ENCODE data around the gene RAB11FIP4.

Gene RAB11FIP4

DNA sequence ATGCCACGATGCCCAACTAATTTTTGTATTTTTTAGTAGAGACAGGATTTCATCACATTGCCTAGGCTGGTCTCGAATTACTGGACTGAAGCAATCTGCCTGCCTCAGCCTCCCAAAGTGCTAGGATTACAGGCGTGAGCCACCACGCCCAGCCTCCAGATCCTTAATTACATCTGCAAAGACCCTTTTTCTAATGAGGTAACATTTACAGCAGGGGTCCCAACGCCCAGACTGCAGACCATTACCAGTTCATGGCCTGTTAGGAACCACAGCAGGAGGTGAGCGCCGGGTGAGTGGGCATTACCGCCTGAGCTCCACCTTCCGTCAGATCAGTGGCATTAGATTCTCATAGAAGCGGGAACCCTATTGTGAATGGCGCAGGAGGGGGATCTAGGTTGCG is 4.0 kb upstream of the RAB11FIP4 start:
- no peak for DNase-seq

DNA sequence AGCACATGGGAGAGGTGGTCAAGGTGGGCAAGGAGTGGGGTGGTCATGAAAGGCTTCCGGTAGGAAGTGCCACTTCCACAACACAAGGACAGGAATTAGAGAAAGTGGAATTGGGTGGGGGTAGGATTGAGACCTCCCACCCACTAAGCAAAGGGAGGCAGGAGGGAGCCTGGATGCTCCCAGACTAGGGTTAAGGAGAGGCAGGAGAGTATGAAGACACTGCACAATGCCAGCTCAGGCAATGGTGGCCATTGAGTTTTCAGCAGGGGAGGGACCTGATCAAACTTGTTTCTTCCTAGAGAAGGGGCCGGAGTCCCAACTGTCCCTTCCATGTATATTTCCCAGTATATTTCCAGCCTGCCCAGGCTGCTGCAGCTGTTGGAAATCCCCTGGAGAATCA is 3.1 kb upstream of the RAB11FIP4 start:
- DNase-seq = no peak

DNA sequence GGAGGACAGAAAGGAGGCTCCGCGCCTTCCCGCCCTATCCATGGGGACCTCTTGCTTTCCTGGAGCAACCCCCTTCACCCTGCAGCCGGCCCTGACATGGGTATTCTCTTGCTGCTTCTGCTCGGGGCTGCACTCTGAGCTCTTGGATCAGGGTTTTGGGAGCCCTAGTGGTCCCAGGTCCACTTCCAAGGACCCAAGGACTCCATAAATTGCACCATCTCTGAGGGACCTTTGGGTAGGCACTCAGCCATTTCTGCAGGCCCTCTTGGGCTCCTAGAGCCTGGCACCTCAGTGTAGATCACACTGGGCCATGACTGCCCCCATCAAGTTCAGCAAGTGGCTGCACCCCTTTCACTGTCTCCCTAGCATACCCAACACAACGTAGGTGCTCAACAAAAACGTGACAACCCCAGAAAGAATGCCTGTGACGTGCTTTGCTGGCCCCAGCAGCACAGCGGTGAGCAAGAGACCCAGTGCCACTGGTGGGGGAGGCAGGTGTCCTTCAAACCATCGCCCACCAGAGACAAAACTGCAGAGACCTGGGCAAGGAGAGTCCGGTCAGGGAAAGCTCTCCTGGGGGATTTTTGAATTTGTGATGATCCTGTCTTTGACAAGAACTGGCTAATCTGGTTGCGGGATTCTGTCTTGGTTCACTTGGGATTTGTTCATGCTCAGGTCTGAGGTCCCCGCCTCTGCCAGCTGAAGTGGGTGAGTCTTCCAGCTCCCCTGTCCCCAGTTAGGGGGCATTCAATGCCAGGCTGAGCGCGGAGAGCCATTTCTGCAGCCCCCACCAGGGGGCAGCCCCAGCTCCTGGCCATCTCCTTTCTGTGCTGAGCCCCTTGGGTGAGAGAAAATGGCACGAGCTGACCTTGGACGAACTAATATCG is 2.5 kb upstream of the RAB11FIP4 start:
- DNase-seq = peak; percentile 45

DNA sequence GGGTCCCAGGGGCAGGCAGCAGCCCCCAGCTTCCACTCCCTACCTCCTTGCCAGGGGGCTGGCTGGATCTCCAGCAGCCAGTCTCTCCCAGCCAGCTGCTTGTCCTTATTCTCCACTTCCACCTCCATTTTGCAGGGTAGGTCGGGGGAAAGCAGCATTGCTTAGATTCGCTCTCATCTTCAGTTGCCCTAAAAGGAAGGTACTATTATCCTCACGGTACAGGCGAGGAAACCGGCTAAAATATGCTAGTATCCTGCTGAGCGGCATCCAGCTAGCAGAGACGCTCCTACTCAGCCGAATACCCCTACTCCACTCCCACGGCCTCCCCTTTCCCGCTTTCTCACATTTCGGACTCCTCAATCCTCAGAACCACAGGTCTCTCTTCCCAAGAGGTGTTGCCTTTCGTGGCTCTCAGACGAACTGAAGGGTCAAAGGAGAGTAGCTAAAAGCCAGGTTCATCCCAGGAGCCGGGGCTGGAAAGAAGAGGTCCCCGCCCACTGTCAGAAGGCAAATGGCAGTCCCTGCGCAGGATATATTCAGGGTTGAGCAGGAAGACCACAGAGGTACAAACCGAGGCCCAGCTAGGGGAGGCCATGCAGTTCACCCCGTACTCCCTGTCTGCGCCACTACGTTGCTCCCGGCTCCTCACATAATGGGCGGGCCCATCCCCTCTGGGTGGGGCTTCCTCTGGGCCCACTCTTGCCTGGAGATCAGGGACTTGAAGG is 1.7 kb upstream of the RAB11FIP4 start:
- DNase-seq = no peak

DNA sequence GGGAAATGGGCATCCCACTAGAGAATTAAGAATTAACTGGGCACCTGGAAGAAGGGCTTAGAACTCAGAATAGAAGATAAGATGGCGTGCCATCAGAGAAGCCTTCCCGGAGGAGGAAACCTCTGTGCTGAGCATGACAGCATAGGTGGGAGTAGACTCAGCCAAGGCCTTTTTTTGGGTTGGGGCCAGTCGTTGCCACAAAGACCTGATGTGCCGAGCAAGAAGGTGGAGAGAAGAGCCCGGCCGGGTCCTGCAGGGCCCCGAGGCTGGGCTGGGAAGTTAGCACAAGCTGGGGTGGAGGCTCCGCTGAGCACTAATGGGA is 1.1 kb upstream of the RAB11FIP4 start:
- no peak for DNase-seq

DNA sequence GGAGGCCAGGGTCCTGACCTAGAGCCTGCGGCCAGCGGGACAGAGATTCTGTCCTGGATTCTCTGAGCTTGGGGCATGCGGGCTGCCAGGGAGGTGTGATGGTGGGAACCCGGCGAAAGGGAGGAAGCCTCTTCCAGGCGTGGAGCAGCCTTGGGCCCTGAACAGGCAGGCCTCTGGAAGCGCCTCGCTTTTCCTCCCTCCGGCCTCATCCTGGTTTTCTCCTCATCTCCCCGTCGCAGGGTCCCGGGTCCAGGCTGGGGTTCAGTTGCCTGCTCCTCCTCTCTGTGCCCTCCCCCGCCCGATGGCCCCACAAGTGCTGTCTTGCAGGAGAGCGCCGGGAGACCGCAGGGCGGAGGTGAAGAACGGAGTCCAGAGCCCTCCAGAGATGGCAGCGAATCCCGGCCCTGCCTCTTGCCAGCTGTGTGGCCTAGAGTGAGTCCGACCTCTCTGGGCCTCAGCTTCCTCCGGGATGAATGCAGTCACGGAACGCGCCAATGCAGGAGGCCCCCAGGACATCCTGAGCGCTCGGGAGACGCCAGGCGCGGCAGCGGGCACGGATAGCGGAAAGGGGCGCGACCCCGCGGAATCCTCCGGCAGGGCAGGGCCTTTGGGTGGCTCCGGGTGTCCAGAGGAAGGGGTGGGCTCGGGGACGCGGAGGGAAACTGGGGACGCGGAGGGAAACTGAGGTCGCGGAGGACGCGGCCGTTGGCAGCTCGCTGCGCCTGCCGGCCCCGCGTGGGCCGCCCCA is 553 bp upstream of the RAB11FIP4 start:
- no peak for DNase-seq

DNA sequence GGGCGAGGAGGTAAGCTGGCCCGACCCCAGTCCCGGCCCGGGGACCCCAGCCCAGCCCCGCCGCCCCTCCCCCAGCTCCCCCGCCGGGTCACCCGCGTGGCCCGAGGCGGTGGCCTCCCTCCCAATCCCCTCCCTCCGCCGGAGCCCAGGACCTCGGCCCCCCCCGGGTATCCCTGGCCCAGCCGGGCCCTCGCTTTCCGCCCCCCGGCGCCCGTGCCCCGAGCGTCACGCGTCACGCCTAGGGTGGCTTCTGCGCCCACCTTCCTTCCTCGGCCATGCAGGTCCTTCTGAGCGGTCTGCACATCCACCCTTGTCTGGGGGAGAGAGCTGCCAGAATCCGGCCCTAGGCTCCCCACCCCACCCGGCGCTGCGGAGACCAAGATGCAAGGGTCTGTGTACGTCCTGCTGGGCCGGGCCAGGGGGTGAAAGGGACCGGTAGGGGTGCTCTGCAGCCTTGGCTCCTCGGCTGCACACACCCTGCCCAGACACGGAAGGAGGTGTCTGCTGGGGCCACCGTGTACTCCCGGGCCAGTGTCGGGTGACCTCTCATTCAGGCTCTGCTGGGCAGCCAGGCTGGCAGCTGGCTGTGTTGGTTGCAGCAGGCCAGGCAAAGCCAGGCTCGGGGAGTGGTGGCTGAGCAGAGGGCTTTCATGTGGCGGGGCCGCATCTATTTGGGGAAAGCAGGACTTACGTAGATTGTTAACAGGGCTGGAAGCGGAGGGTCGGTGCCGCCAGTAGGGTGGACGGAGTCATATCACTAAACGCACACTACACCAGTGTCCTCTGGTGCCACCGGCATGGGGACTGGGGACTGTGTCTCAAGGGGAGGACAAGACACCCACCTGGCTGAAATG is 754 bp downstream of the RAB11FIP4 start:
- no peak for DNase-seq

DNA sequence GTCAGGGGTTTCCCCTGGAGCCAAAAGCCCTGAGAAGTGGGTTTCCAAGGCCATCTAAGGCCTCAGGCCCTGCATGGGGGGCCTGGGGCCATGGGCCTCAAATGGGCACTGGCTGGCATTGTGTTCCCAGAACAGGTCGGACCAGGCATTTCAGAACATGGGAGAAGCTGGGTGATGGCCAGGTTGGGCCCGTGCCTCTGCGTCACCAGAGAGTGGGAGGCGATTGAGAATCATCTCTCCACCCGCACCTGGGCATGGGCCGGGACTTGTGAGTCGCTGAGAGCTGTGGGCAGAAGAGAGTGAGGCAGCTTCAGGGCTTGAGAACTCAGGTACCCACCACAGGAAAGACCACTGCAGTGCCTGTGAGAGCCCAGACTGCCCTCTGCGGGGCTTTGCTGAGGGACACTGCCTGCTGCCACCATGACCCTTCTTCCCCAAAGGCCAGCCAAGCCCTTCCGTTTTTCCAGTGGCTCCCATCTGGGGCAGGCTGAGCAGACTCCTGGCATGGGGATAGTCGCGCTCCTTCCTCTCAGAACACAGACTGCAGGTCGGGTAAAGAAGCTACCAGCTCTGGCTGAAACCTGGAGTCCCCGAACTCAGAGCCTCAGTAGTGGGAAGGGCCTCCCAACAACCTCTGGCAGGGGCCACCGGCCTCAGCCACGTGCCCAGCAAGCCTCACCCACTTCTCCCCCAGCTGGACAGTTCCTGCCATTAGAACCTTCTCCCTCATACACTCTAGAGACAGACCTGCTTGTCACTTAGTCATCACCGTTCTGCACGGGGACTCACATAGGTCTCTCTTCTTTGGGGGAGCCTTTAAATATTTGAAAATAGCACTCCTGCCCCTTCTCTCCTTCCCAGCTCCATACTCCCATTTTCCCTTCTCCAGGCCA is 1.6 kb downstream of the RAB11FIP4 start:
- DNase-seq = no peak

DNA sequence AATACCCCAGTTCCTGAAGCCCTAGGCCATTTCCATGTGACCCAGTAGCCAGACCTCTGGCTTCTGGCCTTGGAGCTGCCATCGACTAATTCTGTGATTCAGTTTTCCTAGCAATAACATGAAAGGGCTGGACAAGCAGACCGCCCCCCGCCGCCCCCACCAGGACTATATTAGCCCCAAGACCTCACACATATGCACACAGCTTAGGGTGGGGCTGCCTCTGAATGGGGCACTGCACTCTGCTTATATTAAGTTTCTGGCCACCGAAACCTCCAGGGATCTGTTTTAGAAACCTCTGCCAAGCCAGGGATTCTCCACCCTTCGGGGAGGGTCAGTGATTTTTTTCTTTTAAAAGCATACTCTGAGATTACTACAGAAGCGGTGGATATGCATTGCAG is 2.3 kb downstream of the RAB11FIP4 start:
- no peak for DNase-seq

DNA sequence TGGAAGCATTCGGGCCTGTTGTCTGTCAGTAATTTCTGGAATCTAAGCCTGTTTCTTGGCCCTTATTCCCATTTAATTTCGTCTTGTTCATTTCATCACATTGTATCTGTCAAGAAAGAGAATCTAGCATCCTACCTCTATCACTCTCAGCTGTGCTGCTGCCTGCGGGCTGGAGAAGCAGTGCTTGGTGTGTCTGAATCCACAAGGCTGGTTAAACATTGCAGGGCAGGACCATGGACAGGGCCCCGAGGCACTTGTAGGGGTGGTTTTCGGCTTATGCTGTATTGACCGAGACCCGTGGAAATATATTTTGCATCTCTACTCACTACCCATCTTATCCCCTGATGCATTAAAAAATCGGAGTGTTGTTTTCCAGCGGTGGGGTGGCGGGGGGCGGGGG is 3.1 kb downstream of the RAB11FIP4 start:
- DNase-seq = peak; percentile 14

DNA sequence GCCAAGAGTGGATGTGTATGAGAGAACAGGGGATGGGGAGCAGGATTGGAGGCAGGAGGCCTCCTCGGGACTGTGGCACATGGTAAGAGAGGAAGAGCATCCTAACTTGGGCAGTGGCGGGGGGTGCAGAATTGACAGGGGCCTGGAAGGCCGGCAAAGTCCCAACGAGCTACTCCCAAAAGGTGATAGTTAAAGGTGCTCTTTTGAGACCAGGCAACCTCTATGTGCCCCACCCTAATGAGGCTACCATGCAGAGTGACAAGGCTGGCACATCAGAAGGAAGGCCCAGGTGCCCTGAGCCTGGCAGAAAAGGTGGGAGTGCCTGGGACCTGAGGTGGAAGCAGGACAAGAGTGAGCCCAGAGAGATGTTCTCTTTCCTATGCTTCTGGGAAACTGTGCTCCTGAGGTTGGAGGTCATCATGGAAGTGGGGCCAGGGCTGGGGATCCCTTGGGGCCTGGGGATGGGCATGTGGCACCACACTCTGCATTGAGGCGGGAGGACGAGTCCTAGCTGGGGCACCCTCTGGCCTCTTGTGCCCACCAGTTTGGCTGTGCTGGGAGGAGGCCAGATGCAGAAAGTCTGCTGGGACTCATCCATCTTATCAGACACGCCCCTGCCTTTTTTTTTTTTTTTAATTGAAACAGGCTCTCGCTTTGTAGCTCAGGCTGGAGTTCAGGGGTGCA is 5.9 kb downstream of the RAB11FIP4 start:
- DNase-seq = no peak

DNA sequence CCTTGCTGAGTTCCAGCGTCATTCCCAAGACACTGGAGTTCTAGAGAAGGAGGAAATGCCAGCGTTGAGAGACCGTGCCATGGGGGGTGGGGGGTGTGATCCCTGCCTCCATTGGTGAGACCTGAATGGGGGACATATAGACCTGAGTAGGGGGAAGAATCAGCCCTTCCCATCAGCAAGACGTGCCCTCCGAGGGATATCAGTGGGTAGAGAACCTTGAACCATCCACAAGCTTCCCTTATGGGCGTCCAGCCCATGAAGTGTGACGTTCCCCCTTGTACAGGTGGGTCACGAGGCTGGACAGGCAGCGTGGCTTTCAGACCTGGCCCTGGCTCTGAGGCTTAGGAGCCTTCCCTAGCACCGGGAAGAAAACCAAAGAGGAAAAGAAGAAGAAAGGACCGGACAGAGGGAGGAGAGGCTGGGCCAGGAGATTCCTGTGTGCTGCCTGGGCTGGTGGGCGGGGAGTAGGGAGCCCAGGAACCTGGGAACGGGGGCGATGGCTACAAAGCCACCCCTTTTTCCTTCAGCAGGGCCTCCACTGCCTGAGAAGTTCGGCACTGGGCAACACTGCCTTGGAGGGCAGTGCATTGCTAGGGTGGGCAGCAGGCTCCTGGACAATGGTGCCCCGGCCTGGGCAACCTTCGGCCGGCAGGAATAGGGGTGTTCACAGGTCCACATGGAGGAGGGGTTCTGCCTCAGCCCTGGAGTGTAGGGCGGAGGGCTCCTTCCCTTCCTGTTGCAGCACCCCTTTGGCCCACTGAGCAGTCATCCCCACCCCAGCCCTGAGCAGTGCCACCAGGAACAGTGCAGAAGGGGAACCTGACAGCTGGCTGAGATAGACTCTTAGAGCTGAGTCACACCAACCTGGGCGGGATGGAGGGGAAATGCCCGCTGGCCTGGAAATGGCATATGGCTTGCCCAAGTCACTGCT is 7.2 kb downstream of the RAB11FIP4 start:
- no peak for DNase-seq

DNA sequence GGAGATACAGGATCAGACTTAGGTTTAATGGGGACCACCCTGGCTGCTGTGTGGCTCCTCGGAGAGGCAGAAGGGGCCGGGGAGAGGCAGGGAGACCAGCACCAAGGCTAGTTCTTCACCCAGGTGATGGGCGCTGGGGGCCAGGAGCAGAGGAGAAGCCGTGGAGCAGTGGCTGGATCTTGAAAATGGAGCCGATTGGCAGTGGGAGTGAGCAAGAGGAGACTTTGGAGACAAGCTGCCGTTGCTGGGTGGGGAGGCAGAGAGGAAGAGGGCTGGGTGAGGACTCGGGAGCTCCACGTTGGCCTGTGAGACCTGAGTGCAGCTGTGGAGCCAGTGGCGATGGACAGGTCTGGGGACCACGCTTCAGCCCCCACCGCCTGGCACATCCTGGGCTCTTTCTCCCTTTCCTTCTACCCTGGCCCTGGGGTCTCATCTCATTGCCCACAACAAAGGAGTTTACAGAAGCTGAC is 9.0 kb downstream of the RAB11FIP4 start:
- no peak for DNase-seq

DNA sequence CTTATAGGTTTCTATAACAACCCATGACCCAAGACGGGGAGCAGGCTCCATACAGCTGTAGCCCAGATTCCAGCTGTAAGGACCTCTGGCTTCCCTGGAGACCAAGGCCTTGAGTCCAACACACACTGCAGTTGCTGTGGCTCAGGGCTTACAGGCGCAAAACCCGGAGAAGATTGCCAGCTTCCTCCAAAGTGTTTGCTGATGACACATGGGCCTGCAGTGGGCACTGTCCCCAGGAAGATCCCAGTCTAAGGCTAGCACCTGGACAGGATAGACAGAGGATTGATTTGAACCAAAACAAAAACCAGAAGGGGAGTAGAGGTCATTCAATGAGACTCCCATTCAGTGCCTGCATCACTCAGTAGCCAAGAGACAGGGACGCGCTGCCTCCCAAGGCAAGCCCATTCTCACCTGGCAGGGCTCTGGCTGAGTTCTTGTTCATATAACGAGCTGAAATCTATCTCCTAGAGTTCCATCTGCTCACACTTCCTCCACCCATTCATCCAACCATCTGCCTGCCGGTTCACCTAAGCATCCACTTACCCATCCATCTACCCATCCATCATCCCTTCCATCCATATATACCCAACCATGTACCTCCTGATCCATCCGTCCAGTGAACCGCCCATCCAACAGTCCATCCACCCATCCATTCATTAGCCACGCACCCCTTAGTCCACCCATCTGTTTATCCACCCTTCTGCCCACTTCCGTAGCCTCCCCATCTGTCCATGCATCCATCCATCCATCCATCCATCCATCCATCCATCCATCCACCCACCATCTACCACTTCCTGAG is 10.2 kb downstream of the RAB11FIP4 start:
- no peak for DNase-seq

DNA sequence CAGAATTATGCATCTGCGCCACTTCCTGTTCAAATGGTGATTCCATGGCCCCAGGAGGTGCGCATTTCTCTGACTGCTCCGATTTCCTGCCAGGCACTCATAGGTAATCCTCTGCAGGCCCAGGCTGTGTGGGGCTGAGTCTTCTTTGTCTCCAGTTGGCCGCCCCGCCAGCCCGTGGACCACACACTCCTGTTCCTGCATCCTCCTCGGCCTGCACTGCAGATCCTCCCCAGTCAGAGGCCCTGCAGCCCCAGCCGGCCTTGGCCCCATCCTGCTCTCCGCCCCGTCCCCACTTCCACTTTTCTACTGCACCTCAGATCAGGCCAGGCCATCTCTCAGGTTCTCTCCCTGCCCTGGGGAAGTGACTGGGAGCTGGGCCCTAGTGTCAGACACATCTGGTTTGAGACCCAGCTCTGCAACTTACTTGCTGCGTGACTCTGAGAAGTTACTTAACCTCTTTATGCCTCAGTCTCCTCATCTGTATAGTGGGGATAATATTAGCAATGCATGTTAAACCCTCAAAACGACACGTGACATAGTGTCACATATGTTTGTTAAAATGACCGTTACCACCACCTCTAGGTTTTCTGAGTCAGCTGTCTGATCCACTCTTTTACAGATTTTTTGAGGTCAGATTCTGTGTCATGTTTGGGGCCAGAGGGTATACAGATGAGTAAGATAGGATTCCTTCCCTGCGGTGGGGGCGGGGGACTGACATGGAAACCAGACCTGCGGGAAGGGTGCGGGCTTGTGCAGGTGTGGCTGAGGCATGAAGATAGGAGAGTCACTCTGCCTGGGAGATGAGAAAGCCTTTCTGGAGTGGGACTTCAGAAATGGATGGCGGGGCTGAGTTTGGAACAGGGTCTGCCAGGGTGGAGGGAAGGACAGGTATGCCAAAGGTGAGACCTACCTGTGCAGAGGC is 12.8 kb downstream of the RAB11FIP4 start:
- DNase-seq = no peak

DNA sequence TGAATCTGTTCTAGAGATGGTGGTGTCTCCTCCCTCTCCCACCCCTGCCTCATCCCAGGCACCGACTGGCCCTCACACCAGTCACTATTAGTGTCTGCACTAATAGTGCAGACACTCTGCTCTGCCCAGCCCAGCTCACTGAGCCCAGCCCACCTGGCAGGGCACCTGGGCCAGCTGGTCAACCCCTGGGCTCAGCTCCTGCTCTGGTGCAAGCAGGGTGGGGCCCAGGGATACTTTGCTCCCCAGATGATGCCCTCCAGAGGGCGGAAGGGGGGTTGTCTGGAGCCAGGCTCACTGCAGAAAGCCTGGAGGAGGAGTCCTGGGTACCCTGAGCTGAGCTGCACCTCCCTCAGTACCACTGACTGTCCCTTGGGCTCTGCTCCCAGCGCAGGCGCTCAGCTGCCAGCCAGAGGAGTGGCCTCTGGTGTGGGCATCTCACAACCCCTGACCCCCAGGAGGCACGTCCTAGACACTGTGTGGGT is 14.5 kb downstream of the RAB11FIP4 start:
- DNase-seq = no peak

DNA sequence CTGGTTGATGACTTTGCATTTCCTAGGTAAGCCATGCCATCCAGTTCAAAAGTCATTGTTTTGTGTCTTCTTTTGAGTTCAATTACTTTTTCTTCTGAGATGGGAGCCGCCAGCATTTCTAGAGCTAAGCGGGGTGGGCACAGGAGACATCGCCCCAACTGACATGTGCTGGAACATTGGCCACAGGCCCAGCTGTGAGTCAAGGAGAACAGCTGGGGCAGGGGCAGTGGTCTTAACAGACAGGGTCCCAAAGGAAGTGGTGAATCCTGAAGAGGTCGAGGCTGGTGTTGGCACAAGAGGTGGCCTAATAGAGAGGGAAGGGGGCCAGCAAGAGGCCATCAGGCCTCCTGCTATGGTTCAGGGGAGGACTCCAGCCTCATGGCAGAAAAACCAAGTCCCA is 17.1 kb downstream of the RAB11FIP4 start:
- no peak for DNase-seq
